Calu3 (cell line): ENCODE data around the gene CLDN5. TPM values are rescaled to one million over a fixed set of nuclear protein-coding genes. Genes with fewer than 3 reads are reported as not detected.

Experiments
- BruUV-seq: library from RNA; stranded (reverse); fragments of 400-500 nt; replicated peaks from 2 replicates; lab custom pipeline; 2021; lab: Mats Ljungman, UMichigan
- CTCF ChIA-PET: fragments of 300-600 bp; sonication (Branson Sonifier 250); formaldehyde crosslinking; loops from one replicate; lab custom pipeline; 2022; ENCODE audit warnings: antibody characterized with exemption; lab: Charles Lee
- DNase-seq: peaks from one replicate; pipeline ENCODE4 v3.0.0; 2022
- H3K27ac Mint-ChIP-seq: one replicate; pipeline ENCODE4 v1.8.0; 2022; ENCODE audit warnings: mixed read lengths; ENCODE audit not compliant: unreplicated experiment
- H3K27me3 Mint-ChIP-seq: one replicate; pipeline ENCODE4 v1.8.0; 2022; ENCODE audit warnings: mixed read lengths; ENCODE audit not compliant: unreplicated experiment
- H3K36me3 Mint-ChIP-seq: one replicate; pipeline ENCODE4 v1.8.0; 2022; ENCODE audit warnings: mild to moderate bottlenecking, moderate library complexity, mixed read lengths; ENCODE audit not compliant: insufficient read depth, unreplicated experiment
- H3K4me1 Mint-ChIP-seq: one replicate; pipeline ENCODE4 v1.8.0; 2022; ENCODE audit warnings: mild to moderate bottlenecking, low read depth, mixed read lengths; ENCODE audit not compliant: unreplicated experiment
- H3K4me3 Mint-ChIP-seq: one replicate; pipeline ENCODE4 v1.8.0; 2022; ENCODE audit warnings: mild to moderate bottlenecking, low read depth, moderate library complexity, mixed read lengths; ENCODE audit not compliant: unreplicated experiment
- H3K9me3 Mint-ChIP-seq: one replicate; pipeline ENCODE4 v1.8.0; 2022; ENCODE audit warnings: low read depth, mixed read lengths; ENCODE audit not compliant: unreplicated experiment
- CTCF ChIP-seq: fragments of 200-600 bp; IDR thresholded peaks from one replicate; pipeline ENCODE4 v1.8.0; 2022; ENCODE audit warnings: antibody characterized with exemption; ENCODE audit not compliant: unreplicated experiment
- intact Hi-C: fragments of 100-400 bp; cut with micrococcal nuclease; formaldehyde crosslinking; loops from one replicate; pipeline ENCODE4 v1.10.0; 2022; ENCODE audit not compliant: unreplicated experiment
- total RNA-seq: library from RNA; stranded (reverse); gene quantifications from 2 replicates; pipeline ENCODE4 v1.2.3, GENCODE V29; 2022

The CLDN5 gene
- total RNA-seq, 1 experiment from 2014 or later, result not detected

GRCh38 chr22:19565382-19566278, 41.4 kb upstream of the CLDN5 start:
- H3K9me3 Mint-ChIP-seq, result no peaks in the 10 kb centered on the region
- no peak for TF ChIP-seq CTCF
- no peak for DNase-seq
- H3K4me3 Mint-ChIP-seq, result no peak overlapping the region
- H3K27me3 Mint-ChIP-seq, result peaks cover 66% of the 10 kb centered on the region
- H3K27ac Mint-ChIP-seq, result no peak overlapping the region
- H3K4me1 Mint-ChIP-seq, result no peaks in the 10 kb centered on the region
- intact Hi-C loops, result no loop called here
- BruUV-seq, result no TSS peak
- H3K36me3 Mint-ChIP-seq, result no peaks in the 10 kb centered on the region
- CTCF ChIA-PET, result interaction anchor here (0.7 kb wide), 1 partner anchor 76 kb away, joined by 8 read pairs; no protein-coding TSS in a partner anchor

- H3K4me1 Mint-ChIP-seq, result no peaks in the 10 kb centered on the region
- intact Hi-C loops, result no loop called here
Observed at GRCh38 chr22:19559956-19560355, 35.7 kb upstream of the CLDN5 start.

GRCh38 chr22:19559324-19559811, 35.2 kb upstream of the CLDN5 start:
- intact Hi-C loops, result no loop called here
- no peak overlapping the region for H3K4me3 Mint-ChIP-seq
- no peak overlapping the region for H3K27ac Mint-ChIP-seq
- H3K27me3 Mint-ChIP-seq, result peaks cover 47% of the 10 kb centered on the region
- no peak for TF ChIP-seq CTCF
- H3K36me3 Mint-ChIP-seq, result no peaks in the 10 kb centered on the region
- no peaks in the 10 kb centered on the region for H3K4me1 Mint-ChIP-seq
- CTCF ChIA-PET, result interaction anchor here (0.7 kb wide), 1 partner anchor 138 kb away, joined by 3 read pairs; no protein-coding TSS in a partner anchor
- H3K9me3 Mint-ChIP-seq, result no peaks in the 10 kb centered on the region
- no TSS peak for BruUV-seq
- DNase-seq, result no peak

More at GRCh38 chr22:19559956-19560355, 35.7 kb upstream of the CLDN5 start:
- H3K4me3 Mint-ChIP-seq, result no peak overlapping the region
- CTCF ChIA-PET, result interaction anchor here (0.6 to 0.7 kb wide), 2 partner anchors 56 to 138 kb away, joined by 3 read pairs; no protein-coding TSS in a partner anchor
- no peak overlapping the region for H3K27ac Mint-ChIP-seq
- no TSS peak for BruUV-seq
- no peaks in the 10 kb centered on the region for H3K36me3 Mint-ChIP-seq
- no peak for DNase-seq
- no peaks in the 10 kb centered on the region for H3K9me3 Mint-ChIP-seq
- no peak for TF ChIP-seq CTCF
- H3K27me3 Mint-ChIP-seq, result peaks cover 47% of the 10 kb centered on the region

GRCh38 chr22:19556963-19557545, 32.8 kb upstream of the CLDN5 start:
- CTCF ChIA-PET, result no interaction called here
- BruUV-seq, result no TSS peak
- Mint-ChIP-seq H3K9me3 (no peaks in the 10 kb centered on the region), H3K4me1 (no peaks in the 10 kb centered on the region), H3K36me3 (no peaks in the 10 kb centered on the region), H3K27ac (no peak overlapping the region), H3K27me3 (peaks cover 38% of the 10 kb centered on the region), H3K4me3 (no peak overlapping the region)
- intact Hi-C loops, result no loop called here
- no peak for TF ChIP-seq CTCF
- no peak for DNase-seq
